22Rv1 (cell line): ENCODE measurements around the gene PRKCE.

Source experiments
- H3K27ac ChIP-seq: fragments of 450-650 bp; 2 replicates; pipeline ENCODE4 v1.5.1; 2017
- ZFX ChIP-seq: fragments of 450-650 bp; IDR thresholded peaks from 2 replicates; pipeline ENCODE4 v1.6.1; 2017; ENCODE audit warnings: antibody characterized with exemption, borderline replicate concordance
- TF ChIP-seq, protein P1 (sequence below): fragments of 450-650 bp; IDR thresholded peaks from 2 replicates; pipeline ENCODE4 v1.5.1; 2017; ENCODE audit warnings: mild to moderate bottlenecking

The PRKCE gene

GRCh38 chr2:46064396-46064795, 412.9 kb downstream of the PRKCE start:
- TF ChIP-seq ZFX: no peak
- TF ChIP-seq, protein P1, sequence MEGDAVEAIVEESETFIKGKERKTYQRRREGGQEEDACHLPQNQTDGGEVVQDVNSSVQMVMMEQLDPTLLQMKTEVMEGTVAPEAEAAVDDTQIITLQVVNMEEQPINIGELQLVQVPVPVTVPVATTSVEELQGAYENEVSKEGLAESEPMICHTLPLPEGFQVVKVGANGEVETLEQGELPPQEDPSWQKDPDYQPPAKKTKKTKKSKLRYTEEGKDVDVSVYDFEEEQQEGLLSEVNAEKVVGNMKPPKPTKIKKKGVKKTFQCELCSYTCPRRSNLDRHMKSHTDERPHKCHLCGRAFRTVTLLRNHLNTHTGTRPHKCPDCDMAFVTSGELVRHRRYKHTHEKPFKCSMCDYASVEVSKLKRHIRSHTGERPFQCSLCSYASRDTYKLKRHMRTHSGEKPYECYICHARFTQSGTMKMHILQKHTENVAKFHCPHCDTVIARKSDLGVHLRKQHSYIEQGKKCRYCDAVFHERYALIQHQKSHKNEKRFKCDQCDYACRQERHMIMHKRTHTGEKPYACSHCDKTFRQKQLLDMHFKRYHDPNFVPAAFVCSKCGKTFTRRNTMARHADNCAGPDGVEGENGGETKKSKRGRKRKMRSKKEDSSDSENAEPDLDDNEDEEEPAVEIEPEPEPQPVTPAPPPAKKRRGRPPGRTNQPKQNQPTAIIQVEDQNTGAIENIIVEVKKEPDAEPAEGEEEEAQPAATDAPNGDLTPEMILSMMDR: no peak
- H3K27ac ChIP-seq: no peak overlapping the region

GRCh38 chr2:46065152-46065551, 413.7 kb downstream of the PRKCE start:
- H3K27ac ChIP-seq: no peak overlapping the region
- TF ChIP-seq ZFX: no peak
- TF ChIP-seq, protein P1: no peak

DNA sequence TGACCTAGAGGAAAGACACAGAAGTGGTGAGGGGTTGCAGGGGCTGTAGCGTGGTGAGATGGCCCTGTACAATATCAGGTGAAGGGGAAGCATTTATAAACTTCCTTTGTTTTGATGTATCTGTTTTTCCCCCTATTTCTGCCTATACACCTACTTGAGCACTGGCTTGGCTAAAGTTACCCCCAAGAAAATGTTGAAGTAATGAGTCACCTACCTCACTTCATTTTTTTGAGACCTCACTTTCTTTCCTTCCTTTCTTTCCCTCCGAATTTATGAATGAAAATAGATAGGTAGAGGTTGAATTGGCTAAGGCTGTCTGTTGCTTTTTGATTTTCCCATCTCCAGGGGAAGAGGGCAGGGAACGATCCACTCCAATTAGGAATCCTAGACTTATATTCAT, 414.6 kb downstream of the PRKCE start:
- H3K27ac ChIP-seq: no peak overlapping the region
- TF ChIP-seq ZFX: no peak
- TF ChIP-seq, protein P1: no peak

DNA sequence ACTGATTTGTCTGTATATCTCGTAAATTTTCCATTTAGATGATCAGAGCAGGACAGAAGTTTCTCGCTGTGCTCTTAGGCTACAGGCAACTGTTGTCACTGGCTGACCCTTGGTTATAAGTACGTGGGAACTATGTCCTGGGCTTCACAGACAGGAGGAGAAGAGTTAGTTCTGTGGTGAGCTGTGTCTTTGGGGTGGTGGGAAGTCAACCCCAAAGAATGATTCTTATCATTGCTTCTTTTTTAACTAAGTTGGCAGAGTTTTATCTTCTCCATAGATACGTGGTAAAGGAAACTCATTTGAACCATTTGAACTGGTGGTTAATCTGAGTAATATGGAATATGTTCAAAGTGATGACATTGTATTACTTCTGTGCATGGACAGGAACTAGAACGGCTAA, 415.1 kb downstream of the PRKCE start:
- no peak for TF ChIP-seq ZFX
- TF ChIP-seq, protein P1: no peak
- no peak overlapping the region for H3K27ac ChIP-seq

GRCh38 chr2:46067062-46067461, 415.6 kb downstream of the PRKCE start:
- no peak overlapping the region for H3K27ac ChIP-seq
- TF ChIP-seq, protein P1: no peak
- no peak for TF ChIP-seq ZFX

GRCh38 chr2:46067501-46068305, 416.2 kb downstream of the PRKCE start:
- TF ChIP-seq, protein P1: no peak
- TF ChIP-seq ZFX: no peak
- H3K27ac ChIP-seq: no peak overlapping the region

DNA sequence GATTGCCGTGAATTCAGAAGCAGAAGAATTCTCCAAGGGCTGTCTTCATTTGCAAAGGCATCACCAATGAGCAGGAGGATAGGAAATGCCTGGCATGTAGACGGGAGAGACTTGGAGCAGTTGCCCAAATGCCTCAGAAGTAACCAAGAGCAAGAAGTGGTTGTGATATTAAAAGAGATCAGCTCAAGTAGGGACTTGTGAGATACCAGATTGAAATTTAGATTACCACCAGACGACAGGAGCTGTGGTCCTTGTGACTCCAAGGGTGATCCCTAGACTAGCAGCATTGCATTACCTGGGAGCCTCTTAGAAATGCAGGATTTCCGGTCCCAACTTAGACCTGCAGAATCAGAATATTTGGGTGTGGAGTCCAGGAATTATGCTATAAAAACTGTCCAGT, 417.2 kb downstream of the PRKCE start:
- TF ChIP-seq, protein P1: no peak
- TF ChIP-seq ZFX: no peak
- H3K27ac ChIP-seq: no peak overlapping the region
